ENCODE measurements around the gene AHCYL2.
"Not testable (repeated sequence)": the region's sequence is repeated elsewhere in the genome, so short reads cannot be mapped to it uniquely, and the experiment has no call there.

The AHCYL2 gene

GRCh38 chr7:129385598-129385997, 160.8 kb downstream of the AHCYL2 start:
- no peak for DNase-seq (ENCODE audit: low read depth)

- no peak for DNase-seq (ENCODE audit: low read depth)
These were observed 161.7 kb downstream of the AHCYL2 start for GRCh38 chr7:129386506-129386905.

GRCh38 chr7:129387537-129387936, 162.7 kb downstream of the AHCYL2 start:
- no peak for DNase-seq (ENCODE audit: low read depth)

- DNase-seq (ENCODE audit: low read depth), result no peak
These were observed 163.7 kb downstream of the AHCYL2 start for GRCh38 chr7:129388333-129389098.

DNA sequence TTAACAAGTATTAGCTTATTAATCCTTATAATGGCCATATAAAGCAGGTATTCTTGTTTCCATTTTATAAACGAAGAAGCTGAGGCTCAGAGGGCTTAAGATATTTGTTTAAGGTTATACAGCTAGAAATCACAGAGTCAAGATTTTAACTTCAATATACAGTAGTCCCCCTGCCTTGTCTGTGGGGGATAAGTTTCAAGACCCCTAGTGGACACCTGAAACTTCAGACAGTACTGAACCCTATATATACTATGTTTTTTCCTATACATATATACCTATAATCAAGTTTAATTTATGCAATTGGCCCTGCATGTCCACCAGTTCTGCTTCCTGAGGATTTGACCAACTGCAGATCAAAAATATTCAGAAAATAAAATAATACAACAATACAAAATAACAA, 165.0 kb downstream of the AHCYL2 start:
- DNase-seq (ENCODE audit: low read depth), result no peak

DNA sequence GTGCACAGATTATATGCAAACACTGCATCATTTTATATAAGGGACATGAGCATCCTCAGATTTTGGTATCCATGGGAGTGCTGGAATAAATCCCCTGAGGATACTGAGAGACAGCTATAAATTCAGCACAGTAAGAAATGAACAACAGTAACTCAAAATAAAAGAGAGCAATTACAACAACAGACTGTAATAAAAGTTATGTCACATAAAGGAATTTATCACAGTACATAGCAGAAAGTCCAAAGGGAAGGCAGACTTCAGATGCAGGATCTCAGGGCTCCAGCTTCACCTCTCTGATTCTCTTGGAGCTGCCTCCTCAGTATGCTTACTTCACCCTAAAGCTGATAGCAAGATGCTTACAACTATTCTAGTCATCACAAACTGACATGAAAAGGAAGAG, 165.5 kb downstream of the AHCYL2 start:
- DNase-seq (ENCODE audit: low read depth), result no peak

GRCh38 chr7:129391546-129392171, 166.8 kb downstream of the AHCYL2 start:
- no peak for DNase-seq (ENCODE audit: low read depth)

- no peak for DNase-seq (ENCODE audit: low read depth)
These were observed 168.4 kb downstream of the AHCYL2 start for GRCh38 chr7:129393255-129393654.

DNA sequence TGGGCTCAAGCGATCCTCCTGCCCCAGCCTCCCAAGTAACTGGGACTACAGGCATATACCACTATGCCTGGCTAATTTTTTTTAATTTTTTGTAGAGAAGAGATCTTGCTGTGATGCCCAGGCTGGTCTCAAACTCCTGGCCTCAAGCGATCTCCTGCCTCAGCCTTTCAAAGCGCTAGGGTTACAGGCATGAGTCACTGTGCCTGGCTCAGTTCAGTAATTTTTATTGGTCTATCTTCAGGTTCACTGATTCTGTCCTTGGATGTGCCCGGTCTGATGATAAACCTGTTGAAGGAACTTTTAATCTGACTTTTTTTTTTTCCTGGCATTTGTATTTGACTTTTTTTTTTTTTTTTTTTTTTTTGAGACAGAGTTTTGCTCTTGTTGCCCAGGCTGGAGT, 169.3 kb downstream of the AHCYL2 start:
- DNase-seq (ENCODE audit: low read depth), result no peak

GRCh38 chr7:129394982-129395914, 170.4 kb downstream of the AHCYL2 start:
- DNase-seq (ENCODE audit: low read depth), result no peak

DNA sequence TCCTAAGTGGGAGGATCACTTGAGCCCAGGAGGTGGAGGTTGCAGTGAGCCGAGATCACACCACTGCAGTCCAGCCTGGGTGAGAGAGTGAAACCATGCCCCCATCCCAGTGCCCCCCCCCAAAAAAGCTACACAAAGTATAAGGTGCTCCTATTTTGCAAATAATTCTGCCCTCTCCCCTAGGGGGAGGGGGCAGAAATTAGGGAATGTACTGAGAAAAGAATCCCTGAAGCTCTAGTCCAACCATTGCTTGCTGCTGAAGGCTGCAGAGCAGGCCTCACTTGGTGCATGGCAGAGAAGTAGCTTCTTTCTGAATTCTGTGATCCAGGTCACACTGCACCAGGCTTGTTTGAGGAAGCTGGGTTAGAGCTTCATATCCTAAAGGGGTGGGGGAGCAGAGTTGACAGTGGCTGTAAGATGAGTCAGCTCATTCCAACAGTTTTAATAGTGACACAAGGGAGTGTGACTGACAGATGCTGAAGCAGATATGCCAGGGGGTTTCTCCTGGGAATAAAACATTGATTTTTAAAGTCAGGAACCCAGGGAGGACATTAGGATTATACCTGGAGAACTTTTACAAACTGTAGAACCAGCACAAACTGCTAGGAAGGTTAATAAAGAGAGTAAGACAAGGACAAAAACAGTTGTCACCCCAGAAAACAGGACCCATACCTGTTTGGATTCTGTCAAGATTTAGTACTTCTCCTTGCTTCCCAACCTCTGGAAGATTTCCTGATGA, 176.6 kb downstream of the AHCYL2 start:
- DNase-seq (ENCODE audit: low read depth), result no peak

GRCh38 chr7:129401967-129402860, 177.4 kb downstream of the AHCYL2 start:
- DNase-seq (ENCODE audit: low read depth), result no peak

- no peak for DNase-seq (ENCODE audit: low read depth)
These were observed 180.7 kb downstream of the AHCYL2 start for GRCh38 chr7:129405527-129405926.

DNA sequence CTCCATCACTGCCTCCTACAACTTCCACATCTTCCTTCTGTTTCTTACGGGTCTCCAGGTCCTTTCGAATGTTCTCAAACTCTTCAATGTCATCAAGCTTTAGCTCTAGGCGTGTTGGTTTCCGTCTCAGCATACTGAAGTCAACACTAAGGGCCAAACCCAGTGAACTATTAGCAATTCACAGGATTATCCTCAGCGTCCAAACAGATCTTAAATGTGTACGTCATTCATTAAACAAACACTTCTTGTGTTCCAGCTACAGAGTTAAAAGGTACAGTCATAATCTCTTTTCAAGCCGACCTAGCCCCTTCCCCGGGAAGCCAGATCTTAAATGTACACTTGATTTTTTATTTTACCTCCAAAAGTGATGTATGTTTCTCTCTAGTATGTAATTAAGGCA, 185.4 kb downstream of the AHCYL2 start:
- DNase-seq (ENCODE audit: low read depth), result not testable (repeated sequence)

- DNase-seq (ENCODE audit: low read depth), result no peak
These were observed 187.7 kb downstream of the AHCYL2 start for GRCh38 chr7:129412501-129412900.

DNA sequence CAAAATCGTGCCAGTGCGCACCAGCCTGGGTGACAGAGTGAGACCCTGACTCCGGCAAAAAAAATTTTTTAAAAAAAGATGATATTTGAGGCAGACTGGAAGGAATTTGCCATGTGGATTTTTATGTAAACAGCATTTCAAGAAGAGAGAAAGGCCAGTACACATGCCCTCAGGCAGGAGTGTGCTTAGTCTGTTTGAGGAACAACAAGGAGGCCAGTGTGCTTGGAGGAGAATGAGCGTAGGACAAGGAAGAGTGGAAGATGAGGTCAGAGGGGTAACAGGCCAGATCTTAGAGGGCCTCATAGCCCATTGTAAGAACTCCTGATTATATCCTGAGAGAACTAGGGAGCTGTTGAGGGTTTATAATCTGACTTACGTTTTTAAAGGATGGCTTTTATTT, 192.2 kb downstream of the AHCYL2 start:
- no peak for DNase-seq (ENCODE audit: low read depth)

DNA sequence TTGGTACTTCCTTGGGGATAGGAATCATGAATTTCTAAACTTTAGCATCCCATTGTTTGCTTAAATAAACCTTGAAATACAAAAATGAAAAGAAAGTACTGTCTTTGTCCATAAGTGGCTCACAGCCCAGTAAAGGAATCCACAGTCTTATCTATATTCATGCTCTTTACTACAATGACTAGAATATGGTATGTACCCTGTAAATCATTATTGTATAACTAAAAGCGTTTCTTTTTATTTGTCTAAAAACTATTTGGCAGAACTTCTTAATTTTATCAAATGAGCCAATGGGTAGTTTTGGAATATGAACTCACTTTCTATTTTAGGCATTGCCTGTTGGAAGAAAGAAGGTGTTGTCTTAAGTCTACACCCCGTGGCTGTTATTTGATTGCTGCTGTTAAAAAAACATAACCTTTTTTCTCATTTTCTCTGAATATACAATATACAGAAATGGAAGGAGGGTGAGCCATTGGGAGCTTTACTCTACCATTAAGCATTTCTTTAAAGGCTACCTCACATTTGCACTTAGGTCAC, 197.0 kb downstream of the AHCYL2 start:
- DNase-seq (ENCODE audit: low read depth), result no peak

DNA sequence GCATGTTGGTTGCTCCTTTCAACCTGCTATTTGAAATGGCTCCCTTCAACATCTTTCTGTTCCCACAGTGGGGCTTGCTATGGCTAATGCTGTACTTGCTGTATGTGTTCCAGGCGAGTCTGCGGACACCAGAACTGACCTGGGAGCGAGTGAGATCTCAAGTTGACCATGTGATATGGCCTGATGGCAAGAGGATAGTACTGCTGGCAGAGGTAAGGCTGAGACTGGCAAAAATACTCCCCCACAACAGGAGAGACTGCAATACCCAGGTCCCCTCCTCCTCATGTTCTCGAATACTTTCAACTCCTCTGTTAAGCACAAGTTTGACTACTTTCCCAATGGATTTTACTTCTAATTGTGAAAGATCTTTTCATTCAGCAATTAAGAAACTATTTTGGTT, 197.9 kb downstream of the AHCYL2 start:
- no peak for DNase-seq (ENCODE audit: low read depth)

DNA sequence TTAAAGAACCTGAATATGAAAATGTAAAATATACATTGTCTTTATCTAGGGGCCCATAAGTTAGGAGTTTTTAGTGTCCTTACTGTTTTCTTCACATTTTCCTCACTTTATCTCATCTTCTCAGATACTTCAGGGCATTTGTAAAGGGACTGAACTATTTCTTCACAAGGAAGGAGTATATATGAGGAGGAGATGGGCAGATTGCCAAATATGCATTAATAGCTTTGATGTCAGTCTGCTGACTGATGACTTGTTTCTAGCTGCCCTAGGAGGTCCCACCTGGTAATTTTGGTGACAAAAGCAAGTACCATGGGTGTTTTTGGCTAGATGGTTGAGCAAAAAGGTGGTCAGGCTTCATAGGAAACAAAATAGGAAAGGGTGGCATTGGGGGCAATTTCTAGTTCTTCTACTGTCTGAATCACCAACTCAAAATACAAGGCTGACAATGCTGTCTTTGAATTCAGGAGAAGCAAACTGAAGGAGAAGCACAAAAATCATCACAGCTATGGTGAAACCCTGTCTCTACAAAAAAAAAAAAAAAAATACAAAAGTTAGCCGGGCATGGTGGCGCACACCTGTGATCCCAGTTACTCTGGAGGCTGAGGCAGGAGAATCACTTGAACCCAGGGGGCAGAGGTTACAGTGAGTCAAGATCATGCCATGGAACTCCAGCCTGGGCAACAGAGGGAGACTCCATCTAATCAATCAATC, 199.0 kb downstream of the AHCYL2 start:
- no peak for DNase-seq (ENCODE audit: low read depth)

GRCh38 chr7:129426482-129426881, 201.7 kb downstream of the AHCYL2 start:
- DNase-seq (ENCODE audit: low read depth), result no peak

Data from non-pigmented ciliary epithelial cell (primary cell).